Chondrocyte (in vitro differentiated cells): Measurements from ENCODE around the gene SLC22A17. TPM values are rescaled to one million over a fixed set of nuclear protein-coding genes. Genes with fewer than 3 reads are reported as not detected.

Experiments used
- DNase-seq: peaks from one replicate; pipeline ENCODE4 v3.0.0; 2021; ENCODE audit warnings: mixed read lengths, low spot score
- H3K27ac Mint-ChIP-seq: one replicate; pipeline ENCODE4 v1.8.0; 2021; ENCODE audit warnings: mild to moderate bottlenecking, moderate library complexity, mixed read lengths; ENCODE audit not compliant: unreplicated experiment
- H3K27me3 Mint-ChIP-seq: 2 replicates; pipeline ENCODE4 v1.8.0; 2021; ENCODE audit warnings: low read depth, mixed read lengths
- H3K36me3 Mint-ChIP-seq: 2 replicates; pipeline ENCODE4 v1.8.0; 2021; ENCODE audit warnings: low read depth, mixed read lengths
- H3K4me1 Mint-ChIP-seq: 2 replicates; pipeline ENCODE4 v1.8.0; 2021; ENCODE audit warnings: low read depth, mild to moderate bottlenecking, mixed read lengths
- H3K4me3 Mint-ChIP-seq: one replicate; pipeline ENCODE4 v1.8.0; 2021; ENCODE audit warnings: mild to moderate bottlenecking, moderate library complexity, mixed read lengths; ENCODE audit not compliant: unreplicated experiment
- H3K9me3 Mint-ChIP-seq: 2 replicates; pipeline ENCODE4 v1.8.0; 2021; ENCODE audit warnings: low read depth, mixed read lengths
- total RNA-seq: library from RNA; stranded (reverse); gene quantifications from 3 replicates; pipeline ENCODE4 v1.2.1, GENCODE V29; 2021
- TF ChIP-seq, protein P1 (sequence below): fragments of 200-600 bp; sonication (generic); IDR thresholded peaks from 2 replicates; pipeline ENCODE4 v1.5.0; 2021; ENCODE audit warnings: antibody characterized with exemption, mild to moderate bottlenecking, moderate library complexity

The SLC22A17 gene
- total RNA-seq, 1 donor from 2014 or later: 40.3 TPM

DNA sequence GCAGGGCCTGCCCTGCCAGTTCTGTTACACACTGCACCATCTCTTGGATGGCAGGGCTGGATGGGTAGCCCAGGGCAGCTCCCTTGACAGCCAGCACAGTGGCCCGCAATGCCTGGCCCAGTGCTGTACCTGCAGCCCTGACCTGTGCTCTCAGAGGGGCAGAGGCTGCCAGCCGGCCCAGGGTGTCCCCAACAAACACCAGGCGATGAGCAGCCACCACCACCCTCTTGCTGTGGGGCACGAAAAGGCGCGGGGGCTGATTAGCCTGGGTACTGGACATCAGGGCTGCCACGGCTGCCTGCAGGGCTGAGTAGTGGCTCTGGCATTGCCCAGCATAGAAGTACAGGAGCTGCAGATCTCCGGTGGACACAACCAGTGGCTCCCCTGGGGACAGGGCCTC lies 4.6 kb upstream of the SLC22A17 start:
- TF ChIP-seq, protein P1, sequence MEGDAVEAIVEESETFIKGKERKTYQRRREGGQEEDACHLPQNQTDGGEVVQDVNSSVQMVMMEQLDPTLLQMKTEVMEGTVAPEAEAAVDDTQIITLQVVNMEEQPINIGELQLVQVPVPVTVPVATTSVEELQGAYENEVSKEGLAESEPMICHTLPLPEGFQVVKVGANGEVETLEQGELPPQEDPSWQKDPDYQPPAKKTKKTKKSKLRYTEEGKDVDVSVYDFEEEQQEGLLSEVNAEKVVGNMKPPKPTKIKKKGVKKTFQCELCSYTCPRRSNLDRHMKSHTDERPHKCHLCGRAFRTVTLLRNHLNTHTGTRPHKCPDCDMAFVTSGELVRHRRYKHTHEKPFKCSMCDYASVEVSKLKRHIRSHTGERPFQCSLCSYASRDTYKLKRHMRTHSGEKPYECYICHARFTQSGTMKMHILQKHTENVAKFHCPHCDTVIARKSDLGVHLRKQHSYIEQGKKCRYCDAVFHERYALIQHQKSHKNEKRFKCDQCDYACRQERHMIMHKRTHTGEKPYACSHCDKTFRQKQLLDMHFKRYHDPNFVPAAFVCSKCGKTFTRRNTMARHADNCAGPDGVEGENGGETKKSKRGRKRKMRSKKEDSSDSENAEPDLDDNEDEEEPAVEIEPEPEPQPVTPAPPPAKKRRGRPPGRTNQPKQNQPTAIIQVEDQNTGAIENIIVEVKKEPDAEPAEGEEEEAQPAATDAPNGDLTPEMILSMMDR: no peak
- Mint-ChIP-seq H3K4me3 (no peak overlapping the region), H3K27me3 (no peaks in the 10 kb centered on the region), H3K36me3 (peaks cover 15% of the 10 kb centered on the region), H3K9me3 (no peaks in the 10 kb centered on the region), H3K27ac (no peak overlapping the region), H3K4me1 (peaks cover 18% of the 10 kb centered on the region)
- DNase-seq: no peak

GRCh38 chr14:23356662-23357061 lies 4.0 kb upstream of the SLC22A17 start:
- no peak overlapping the region for H3K4me3 Mint-ChIP-seq
- peaks cover 15% of the 10 kb centered on the region for H3K4me1 Mint-ChIP-seq
- TF ChIP-seq, protein P1: no peak
- DNase-seq: no peak
- no peaks in the 10 kb centered on the region for H3K27me3 Mint-ChIP-seq
- peaks cover 15% of the 10 kb centered on the region for H3K36me3 Mint-ChIP-seq
- H3K27ac Mint-ChIP-seq: no peak overlapping the region
- H3K9me3 Mint-ChIP-seq: no peaks in the 10 kb centered on the region

DNA sequence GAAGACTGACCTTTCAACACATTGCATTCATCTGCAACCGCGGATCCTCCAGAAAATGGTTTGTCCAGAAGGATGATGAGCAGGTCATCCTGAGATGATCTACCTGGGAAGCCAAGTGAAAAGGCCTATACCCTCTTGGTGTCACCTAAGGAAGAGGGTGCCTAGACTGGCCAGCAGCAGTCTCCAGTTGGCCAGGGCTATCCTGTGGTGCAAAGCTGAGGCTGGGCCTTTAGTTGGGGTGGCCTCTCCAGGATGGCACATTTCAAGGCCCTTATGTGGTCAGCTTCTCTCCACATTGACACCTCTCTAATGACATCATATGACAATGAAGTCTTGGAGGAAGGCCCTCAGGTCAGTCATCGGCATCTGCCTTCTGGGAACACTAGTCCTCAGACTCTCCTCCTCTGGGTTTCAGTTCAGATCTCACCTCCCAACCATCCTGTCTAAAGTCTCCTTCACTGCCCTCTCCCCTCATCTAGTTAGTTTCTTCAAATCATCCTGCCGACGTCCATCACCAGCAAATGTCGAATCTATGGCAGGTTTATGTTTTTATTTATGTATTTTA lies 3.3 kb upstream of the SLC22A17 start:
- TF ChIP-seq, protein P1: no peak
- no peak overlapping the region for H3K27ac Mint-ChIP-seq
- H3K27me3 Mint-ChIP-seq: no peaks in the 10 kb centered on the region
- peaks cover 12% of the 10 kb centered on the region for H3K36me3 Mint-ChIP-seq
- no peaks in the 10 kb centered on the region for H3K9me3 Mint-ChIP-seq
- DNase-seq: no peak
- H3K4me3 Mint-ChIP-seq: no peak overlapping the region
- H3K4me1 Mint-ChIP-seq: peaks cover 12% of the 10 kb centered on the region

DNA sequence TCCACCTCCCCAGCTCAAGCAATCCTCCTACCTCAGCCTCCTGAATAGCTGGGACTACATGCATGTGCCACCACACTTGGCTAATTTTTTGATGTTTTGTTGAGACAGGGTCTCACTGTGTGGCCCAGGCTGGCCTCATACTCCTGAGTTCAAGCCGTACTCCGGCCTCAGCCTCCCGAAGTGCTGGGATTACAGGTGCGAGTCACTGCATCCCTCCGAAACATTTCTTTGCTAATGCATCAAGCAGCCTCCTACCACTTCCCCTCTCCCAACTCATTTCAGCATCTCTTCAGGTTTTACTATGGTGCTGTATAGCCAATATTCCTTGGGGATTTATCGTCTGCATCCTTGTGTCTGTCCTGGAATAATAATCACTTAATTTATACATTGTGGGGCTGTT lies 2.3 kb upstream of the SLC22A17 start:
- H3K9me3 Mint-ChIP-seq: no peaks in the 10 kb centered on the region
- no peak for DNase-seq
- peaks cover 11% of the 10 kb centered on the region for H3K4me1 Mint-ChIP-seq
- TF ChIP-seq, protein P1: no peak
- H3K27me3 Mint-ChIP-seq: no peaks in the 10 kb centered on the region
- no peak overlapping the region for H3K27ac Mint-ChIP-seq
- H3K36me3 Mint-ChIP-seq: peaks cover 11% of the 10 kb centered on the region
- H3K4me3 Mint-ChIP-seq: no peak overlapping the region

- Mint-ChIP-seq H3K4me3 (peak overlapping the region; percentile 73), H3K9me3 (no peaks in the 10 kb centered on the region), H3K4me1 (peaks cover 11% of the 10 kb centered on the region), H3K27ac (peak overlapping the region; percentile 42), H3K36me3 (peaks cover 9% of the 10 kb centered on the region), H3K27me3 (no peaks in the 10 kb centered on the region)
- no peak for DNase-seq
- TF ChIP-seq, protein P1: no peak
Measured at GRCh38 chr14:23353433-23353780, 720 bp upstream of the SLC22A17 start.
